Smooth muscle cell (in vitro differentiated cells): ENCODE data around the gene TMPRSS4. TPM values are rescaled to one million over a fixed set of nuclear protein-coding genes. Genes with fewer than 3 reads are reported as not detected.

ENCODE experiments used
- DNase-seq: peaks from one replicate; lab custom pipeline; 2025; ENCODE audit not compliant: unreplicated experiment; lab: John Stamatoyannopoulos, UW
- H2AFZ ChIP-seq: fragments of 200-600 bp; sonication (generic); 2 replicates; pipeline ENCODE4 v1.6.0; 2016; ENCODE audit warnings: antibody characterized with exemption, low read depth, mild to moderate bottlenecking
- H3F3A ChIP-seq: fragments of 200-600 bp; sonication (generic); 2 replicates; pipeline ENCODE4 v1.6.0; 2017; ENCODE audit warnings: antibody characterized with exemption, low read depth
- H3K27ac ChIP-seq: fragments of 200-600 bp; sonication (generic); 2 replicates; pipeline ENCODE4 v1.5.1; 2016; ENCODE audit warnings: low read depth, mild to moderate bottlenecking
- H3K27me3 ChIP-seq: fragments of 200-600 bp; sonication (generic); 2 replicates; pipeline ENCODE4 v1.6.1; 2016; ENCODE audit warnings: low read depth, mild to moderate bottlenecking
- H3K36me3 ChIP-seq: fragments of 200-600 bp; sonication (generic); 2 replicates; pipeline ENCODE4 v1.5.1; 2016; ENCODE audit warnings: low read depth
- H3K4me1 ChIP-seq: fragments of 200-600 bp; sonication (generic); 2 replicates; pipeline ENCODE4 v1.5.1; 2016; ENCODE audit warnings: low read depth
- H3K4me2 ChIP-seq: fragments of 200-600 bp; sonication (generic); 2 replicates; pipeline ENCODE4 v1.6.0; 2016; ENCODE audit warnings: mild to moderate bottlenecking
- H3K4me3 ChIP-seq: fragments of 200-600 bp; sonication (generic); 2 replicates; pipeline ENCODE4 v1.5.1; 2016; ENCODE audit warnings: mild to moderate bottlenecking
- H3K79me2 ChIP-seq: fragments of 200-600 bp; sonication (generic); 2 replicates; pipeline ENCODE4 v1.6.0; 2016; ENCODE audit warnings: low read depth, mild to moderate bottlenecking
- H3K9ac ChIP-seq: fragments of 200-600 bp; sonication (generic); 2 replicates; pipeline ENCODE4 v1.6.0; 2016; ENCODE audit warnings: low read depth
- H3K9me3 ChIP-seq: fragments of 200-600 bp; sonication (generic); replicated peaks from 2 replicates; pipeline ENCODE4 v1.5.1; 2016; ENCODE audit warnings: low read depth
- H4K20me1 ChIP-seq: fragments of 200-600 bp; sonication (generic); 2 replicates; pipeline ENCODE4 v1.6.0; 2016; ENCODE audit warnings: low read depth
- CTCF ChIP-seq: fragments of 200-600 bp; sonication (generic); IDR thresholded peaks from 2 replicates; pipeline ENCODE4 v1.5.1; 2017; ENCODE audit warnings: borderline replicate concordance, mild to moderate bottlenecking, antibody characterized with exemption; ENCODE audit not compliant: insufficient read depth, poor library complexity, severe bottlenecking
- WGBS: methylation state at CpG from one replicate; pipeline ENCODE4 v1.1.7; 2016; ENCODE audit warnings: low lambda C conversion rate; 5-methylcytosine and 5-hydroxymethylcytosine counted together
- polyA plus RNA-seq: library from polyadenylated mRNA; unstranded; fragments of >200 nt; fragmentation: Nextera tagmentation; extraction: Ambion mirVana; gene quantifications from 2 replicates; pipeline ENCODE4 v1.2.1, GENCODE V29; 2016
- total RNA-seq: library from RNA; depleted of rRNA; stranded (reverse); fragments of >200 nt; gene quantifications from 2 replicates; pipeline ENCODE4 v1.2.3, GENCODE V29; 2014

TMPRSS4 gene
- total and polyA plus RNA-seq, 2 experiments from 2014 or later, result 7.4 TPM; not detected in 1

- no peaks in the 10 kb centered on the region for H4K20me1 ChIP-seq
- H3K9me3 ChIP-seq, result no peaks in the 10 kb centered on the region
- peaks cover 5% of the 10 kb centered on the region for H3K27me3 ChIP-seq
- H3K4me2 ChIP-seq, result no peak overlapping the region
- H3K9ac ChIP-seq, result no peak overlapping the region
- H3K36me3 ChIP-seq, result no peaks in the 10 kb centered on the region
- DNase-seq, result no peak
- TF ChIP-seq CTCF, result no peak
- 94% methylated on average over 5 of the region's 5 CpGs for WGBS
- no peaks in the 10 kb centered on the region for H3K79me2 ChIP-seq
- no peaks in the 10 kb centered on the region for H3K4me1 ChIP-seq
- peaks cover 5% of the 10 kb centered on the region for H3F3A ChIP-seq
- no peak overlapping the region for H3K4me3 ChIP-seq
- no peak overlapping the region for H3K27ac ChIP-seq
- H2AFZ ChIP-seq, result no peak overlapping the region
These were observed 3.4 kb downstream of the TMPRSS4 start for GRCh38 chr11:118080296-118080695.

GRCh38 chr11:118081241-118081958 is 4.5 kb downstream of the TMPRSS4 start:
- no peak for DNase-seq
- H3K36me3 ChIP-seq, result no peaks in the 10 kb centered on the region
- H3K27me3 ChIP-seq, result peaks cover 5% of the 10 kb centered on the region
- H3F3A ChIP-seq, result peaks cover 5% of the 10 kb centered on the region
- no peaks in the 10 kb centered on the region for H3K79me2 ChIP-seq
- H4K20me1 ChIP-seq, result no peaks in the 10 kb centered on the region
- no peaks in the 10 kb centered on the region for H3K4me1 ChIP-seq
- H3K9ac ChIP-seq, result no peak overlapping the region
- no peak overlapping the region for H3K27ac ChIP-seq
- no peak for TF ChIP-seq CTCF
- H3K9me3 ChIP-seq, result no peaks in the 10 kb centered on the region
- H2AFZ ChIP-seq, result no peak overlapping the region
- H3K4me3 ChIP-seq, result no peak overlapping the region
- H3K4me2 ChIP-seq, result no peak overlapping the region
- WGBS, result 76% methylated on average over 18 of the region's 18 CpGs

GRCh38 chr11:118082880-118083552 is 6.1 kb downstream of the TMPRSS4 start:
- H3K79me2 ChIP-seq, result no peaks in the 10 kb centered on the region

More at GRCh38 chr11:118082880-118083552, 6.1 kb downstream of the TMPRSS4 start:
- H3K27ac ChIP-seq, result no peak overlapping the region
- no peaks in the 10 kb centered on the region for H4K20me1 ChIP-seq
- peaks cover 5% of the 10 kb centered on the region for H3F3A ChIP-seq
- no peak overlapping the region for H3K4me2 ChIP-seq
- no peak for DNase-seq
- no peaks in the 10 kb centered on the region for H3K36me3 ChIP-seq
- no peak overlapping the region for H2AFZ ChIP-seq
- H3K27me3 ChIP-seq, result peaks cover 2% of the 10 kb centered on the region
- H3K4me1 ChIP-seq, result no peaks in the 10 kb centered on the region
- no peaks in the 10 kb centered on the region for H3K9me3 ChIP-seq
- H3K4me3 ChIP-seq, result no peak overlapping the region
- TF ChIP-seq CTCF, result no peak
- WGBS, result 71% methylated on average over 21 of the region's 21 CpGs
- H3K9ac ChIP-seq, result no peak overlapping the region
